ENCODE results near the gene CDC73.

DNA sequence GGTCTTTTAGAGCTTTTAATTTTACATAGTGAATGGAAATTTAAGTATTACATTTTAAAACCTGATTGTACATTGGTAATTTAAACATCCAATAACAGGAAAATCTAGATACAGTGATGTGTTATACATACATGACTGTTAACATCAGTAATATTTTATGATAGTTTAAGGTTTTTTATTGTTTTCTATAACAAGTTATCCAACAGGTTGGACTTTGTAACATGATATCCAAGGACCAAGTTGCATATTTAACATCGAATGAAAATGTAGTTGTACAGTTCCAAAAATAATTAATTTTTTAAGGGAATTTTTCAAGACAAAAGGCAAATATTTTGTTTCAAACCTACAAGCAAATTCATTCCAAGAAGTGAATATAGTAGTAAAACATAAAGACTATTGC, 31.0 kb upstream of the CDC73 start:
- TF ChIP-seq, protein P1, sequence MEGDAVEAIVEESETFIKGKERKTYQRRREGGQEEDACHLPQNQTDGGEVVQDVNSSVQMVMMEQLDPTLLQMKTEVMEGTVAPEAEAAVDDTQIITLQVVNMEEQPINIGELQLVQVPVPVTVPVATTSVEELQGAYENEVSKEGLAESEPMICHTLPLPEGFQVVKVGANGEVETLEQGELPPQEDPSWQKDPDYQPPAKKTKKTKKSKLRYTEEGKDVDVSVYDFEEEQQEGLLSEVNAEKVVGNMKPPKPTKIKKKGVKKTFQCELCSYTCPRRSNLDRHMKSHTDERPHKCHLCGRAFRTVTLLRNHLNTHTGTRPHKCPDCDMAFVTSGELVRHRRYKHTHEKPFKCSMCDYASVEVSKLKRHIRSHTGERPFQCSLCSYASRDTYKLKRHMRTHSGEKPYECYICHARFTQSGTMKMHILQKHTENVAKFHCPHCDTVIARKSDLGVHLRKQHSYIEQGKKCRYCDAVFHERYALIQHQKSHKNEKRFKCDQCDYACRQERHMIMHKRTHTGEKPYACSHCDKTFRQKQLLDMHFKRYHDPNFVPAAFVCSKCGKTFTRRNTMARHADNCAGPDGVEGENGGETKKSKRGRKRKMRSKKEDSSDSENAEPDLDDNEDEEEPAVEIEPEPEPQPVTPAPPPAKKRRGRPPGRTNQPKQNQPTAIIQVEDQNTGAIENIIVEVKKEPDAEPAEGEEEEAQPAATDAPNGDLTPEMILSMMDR (IDR thresholded peaks at IDR 0.05): no peak
- no peak for TF ChIP-seq POLR2A (IDR thresholded peaks at IDR 0.05)

All from heart left ventricle (tissue), 13 donors.